GM19397 (cell line): ENCODE measurements around the gene TRIM44.

Source experiments
- ATAC-seq: cut with Tn5 transposase; IDR thresholded peaks from one replicate; pipeline ENCODE4 v1.9.1; 2021; ENCODE audit warnings: mild to moderate bottlenecking, moderate library complexity; ENCODE audit not compliant: unreplicated experiment

TRIM44 gene

DNA sequence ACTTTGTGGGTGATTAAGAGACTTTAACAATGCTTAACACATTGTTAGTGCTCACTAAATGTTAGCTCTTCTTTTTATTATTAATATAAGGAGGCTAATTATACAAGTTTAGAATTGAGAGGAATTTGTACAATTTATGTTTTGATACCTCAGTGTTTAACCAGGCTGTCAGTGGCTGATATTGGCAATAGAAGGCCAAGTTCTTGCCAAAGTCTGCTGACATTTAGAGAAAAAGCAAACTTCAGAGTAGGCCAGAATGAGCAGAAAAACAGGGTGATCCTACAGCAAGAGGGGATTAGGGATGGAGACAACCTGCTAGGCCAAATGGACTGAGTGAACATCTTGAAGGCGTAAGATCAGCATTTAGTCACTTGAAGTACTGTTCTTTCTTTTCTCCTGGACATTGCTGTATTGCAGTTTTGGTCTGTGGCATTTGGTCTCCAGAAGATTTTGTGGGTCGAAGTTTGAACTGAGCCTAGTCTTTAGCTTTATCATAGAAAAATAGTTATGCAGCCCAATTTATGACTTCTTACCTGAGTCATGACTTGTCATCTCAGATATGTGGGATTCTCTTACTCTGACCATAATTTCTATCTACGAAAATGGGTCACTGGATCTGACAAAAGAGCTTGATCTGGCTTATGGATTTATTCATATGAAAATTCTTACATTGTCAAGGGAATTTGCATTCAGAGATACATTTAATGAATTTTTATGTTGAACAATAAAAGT lies 9.0 kb downstream of the TRIM44 start:
- no peak for ATAC-seq

- ATAC-seq, result no peak
Observed at GRCh38 chr11:35672608-35673007, 10.0 kb downstream of the TRIM44 start.

- no peak for ATAC-seq
Observed at GRCh38 chr11:35675901-35676610, 13.5 kb downstream of the TRIM44 start.

DNA sequence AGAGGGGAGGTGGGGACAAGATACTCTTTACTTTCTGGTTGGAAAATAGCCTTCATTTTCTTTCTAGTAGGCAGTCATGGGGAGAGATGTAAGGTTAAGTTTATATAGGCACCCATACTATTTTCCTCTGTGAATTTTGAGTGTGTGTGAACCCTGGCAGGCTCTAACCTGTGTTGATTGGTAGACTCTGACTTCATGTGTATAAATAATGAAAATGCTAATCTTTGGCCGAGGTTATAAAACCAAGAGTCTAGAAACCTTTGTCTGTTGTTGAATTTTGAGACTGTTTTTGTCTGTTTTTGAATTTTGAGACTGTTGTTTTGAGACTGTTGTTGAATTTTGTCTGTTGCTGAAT lies 14.0 kb downstream of the TRIM44 start:
- ATAC-seq, result no peak

DNA sequence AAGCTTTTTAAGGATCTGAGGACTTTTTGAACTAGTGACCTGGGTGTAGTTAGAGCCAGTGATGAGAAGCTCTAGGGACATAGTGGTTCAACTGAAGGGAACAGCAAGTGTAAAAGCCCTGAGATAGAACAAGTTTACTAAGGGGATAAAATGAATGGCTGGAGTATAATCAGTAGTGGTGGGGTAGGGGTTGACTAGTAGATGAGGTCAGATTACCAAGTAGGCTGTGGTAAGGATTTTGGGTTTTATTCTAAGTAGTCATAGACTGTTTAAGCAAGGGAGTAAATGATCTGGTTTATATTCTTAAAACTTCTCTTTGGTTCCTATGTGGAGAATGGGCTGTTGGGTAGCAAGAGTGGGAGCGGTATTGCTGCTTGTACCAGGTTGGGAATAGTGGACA lies 15.3 kb downstream of the TRIM44 start:
- no peak for ATAC-seq

- ATAC-seq, result no peak
Observed at GRCh38 chr11:35678471-35678870, 15.9 kb downstream of the TRIM44 start.

GRCh38 chr11:35678975-35679374 lies 16.4 kb downstream of the TRIM44 start:
- ATAC-seq, result no peak

DNA sequence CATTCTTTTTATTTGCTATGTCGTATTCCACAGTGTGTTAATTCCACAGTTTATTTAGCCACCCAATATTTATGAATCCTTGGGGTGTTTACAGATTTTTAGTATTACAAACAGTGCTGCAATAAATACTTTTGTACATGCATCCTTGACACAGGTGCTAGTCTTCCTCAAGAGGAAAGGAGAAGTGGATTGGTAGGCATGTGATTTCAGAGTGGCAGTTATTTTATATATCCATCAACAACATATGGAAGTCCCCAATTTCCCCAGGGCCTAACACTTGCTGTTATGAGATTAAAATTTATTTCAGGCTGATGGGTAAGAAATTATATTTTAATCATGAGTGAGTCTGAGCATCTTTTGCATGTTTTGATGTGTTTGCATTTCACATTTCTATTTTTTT lies 17.9 kb downstream of the TRIM44 start:
- no peak for ATAC-seq

- ATAC-seq, result no peak
Observed at GRCh38 chr11:35681163-35681767, 18.7 kb downstream of the TRIM44 start.

- no peak for ATAC-seq
Observed at GRCh38 chr11:35682230-35683173, 19.9 kb downstream of the TRIM44 start.

- ATAC-seq, result peak; percentile 57
Observed at GRCh38 chr11:35683728-35684339, 21.3 kb downstream of the TRIM44 start.

- no peak for ATAC-seq
Observed at GRCh38 chr11:35688023-35688422, 25.4 kb downstream of the TRIM44 start.

GRCh38 chr11:35689081-35689996 lies 26.8 kb downstream of the TRIM44 start:
- ATAC-seq, result no peak

- ATAC-seq, result no peak
Observed at GRCh38 chr11:35702126-35702525, 39.6 kb downstream of the TRIM44 start.

- no peak for ATAC-seq
Observed at GRCh38 chr11:35709376-35709775, 46.8 kb downstream of the TRIM44 start.

DNA sequence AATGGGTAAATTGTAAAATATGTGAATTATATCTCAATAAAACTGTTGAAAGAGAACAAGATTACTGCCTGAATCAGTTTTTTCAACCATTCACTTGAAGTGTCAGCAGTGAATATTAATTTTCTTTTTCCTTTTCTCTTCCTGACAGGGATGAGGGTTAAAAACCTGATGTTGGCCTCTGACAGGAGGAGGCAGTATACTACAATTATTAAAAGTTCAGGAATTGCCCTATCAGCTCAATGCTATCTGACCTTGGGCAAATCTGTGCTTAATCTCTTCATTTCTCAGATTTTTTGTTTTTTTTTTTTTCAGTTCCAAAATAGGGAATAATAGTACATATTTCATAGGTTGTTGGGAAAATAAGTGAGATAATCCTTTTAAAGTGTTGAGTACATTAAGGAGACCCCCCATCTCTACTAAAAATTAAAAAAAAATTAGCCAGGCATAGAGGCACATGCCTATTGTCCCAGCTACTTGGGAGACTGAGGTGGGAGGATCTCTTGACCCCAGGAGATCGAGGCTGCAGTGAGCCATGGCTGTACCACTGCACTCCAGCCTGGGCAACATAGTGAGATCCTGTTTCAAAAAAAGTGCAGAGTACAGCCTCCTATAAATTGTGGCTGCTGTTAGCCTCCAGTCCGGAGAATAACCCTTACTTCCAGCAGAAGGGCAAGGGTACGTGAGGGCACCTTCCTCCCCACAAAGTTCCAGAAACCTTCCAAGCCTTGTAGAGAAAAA lies 48.8 kb downstream of the TRIM44 start:
- ATAC-seq, result no peak

DNA sequence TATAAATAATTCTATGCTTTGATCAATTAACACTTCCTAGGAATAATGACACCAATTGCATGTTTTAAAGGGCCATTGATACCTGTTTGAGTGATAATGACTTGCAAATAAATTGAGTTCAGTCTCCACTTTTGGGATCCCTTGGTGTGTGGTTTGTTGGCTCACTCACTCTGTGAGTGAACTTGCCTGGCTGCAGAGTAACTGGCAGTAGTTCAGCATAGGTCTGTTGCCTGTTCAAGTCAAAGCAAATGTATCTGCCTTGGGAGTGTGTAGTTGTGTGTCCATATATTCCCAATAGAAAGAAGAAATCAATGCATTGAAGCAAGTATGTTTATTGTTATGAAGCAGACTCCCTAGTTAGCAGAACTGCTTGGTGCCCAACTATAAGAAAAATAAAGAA lies 49.3 kb downstream of the TRIM44 start:
- ATAC-seq, result no peak

GRCh38 chr11:35712533-35712932 lies 50.0 kb downstream of the TRIM44 start:
- no peak for ATAC-seq
